Measurements from ENCODE around the gene SAP30L. TPM values are rescaled to one million over a fixed set of nuclear protein-coding genes. Genes with fewer than 3 reads are reported as not detected.

Gene SAP30L
- total RNA-seq, 1 donor from 2014 or later, result 43.2 TPM

DNA sequence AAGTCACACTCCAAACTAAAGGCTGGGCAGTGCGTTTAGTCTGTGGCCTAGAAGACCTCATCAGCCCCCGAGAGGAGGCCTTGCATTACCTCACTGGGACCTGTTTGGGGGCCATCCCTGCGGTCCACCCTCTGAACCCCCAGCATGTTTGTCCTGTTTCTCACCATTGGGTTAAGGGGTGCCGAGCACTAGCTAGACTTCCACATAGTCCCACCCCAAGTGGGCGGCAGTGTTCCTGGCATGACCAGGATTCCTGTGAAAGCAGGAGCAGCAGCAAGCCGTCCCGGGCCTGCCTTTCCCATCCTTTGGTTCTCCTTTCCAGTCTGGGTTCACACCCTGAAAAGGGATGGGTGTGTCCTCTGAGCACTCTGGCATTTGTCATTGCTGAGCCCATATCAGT is 26.6 kb upstream of the SAP30L start:
- TF ChIP-seq, protein P1, sequence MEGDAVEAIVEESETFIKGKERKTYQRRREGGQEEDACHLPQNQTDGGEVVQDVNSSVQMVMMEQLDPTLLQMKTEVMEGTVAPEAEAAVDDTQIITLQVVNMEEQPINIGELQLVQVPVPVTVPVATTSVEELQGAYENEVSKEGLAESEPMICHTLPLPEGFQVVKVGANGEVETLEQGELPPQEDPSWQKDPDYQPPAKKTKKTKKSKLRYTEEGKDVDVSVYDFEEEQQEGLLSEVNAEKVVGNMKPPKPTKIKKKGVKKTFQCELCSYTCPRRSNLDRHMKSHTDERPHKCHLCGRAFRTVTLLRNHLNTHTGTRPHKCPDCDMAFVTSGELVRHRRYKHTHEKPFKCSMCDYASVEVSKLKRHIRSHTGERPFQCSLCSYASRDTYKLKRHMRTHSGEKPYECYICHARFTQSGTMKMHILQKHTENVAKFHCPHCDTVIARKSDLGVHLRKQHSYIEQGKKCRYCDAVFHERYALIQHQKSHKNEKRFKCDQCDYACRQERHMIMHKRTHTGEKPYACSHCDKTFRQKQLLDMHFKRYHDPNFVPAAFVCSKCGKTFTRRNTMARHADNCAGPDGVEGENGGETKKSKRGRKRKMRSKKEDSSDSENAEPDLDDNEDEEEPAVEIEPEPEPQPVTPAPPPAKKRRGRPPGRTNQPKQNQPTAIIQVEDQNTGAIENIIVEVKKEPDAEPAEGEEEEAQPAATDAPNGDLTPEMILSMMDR (IDR thresholded peaks at IDR 0.05), result no peak
- H3K36me3 ChIP-seq, result peaks cover 38% of the 10 kb centered on the region

DNA sequence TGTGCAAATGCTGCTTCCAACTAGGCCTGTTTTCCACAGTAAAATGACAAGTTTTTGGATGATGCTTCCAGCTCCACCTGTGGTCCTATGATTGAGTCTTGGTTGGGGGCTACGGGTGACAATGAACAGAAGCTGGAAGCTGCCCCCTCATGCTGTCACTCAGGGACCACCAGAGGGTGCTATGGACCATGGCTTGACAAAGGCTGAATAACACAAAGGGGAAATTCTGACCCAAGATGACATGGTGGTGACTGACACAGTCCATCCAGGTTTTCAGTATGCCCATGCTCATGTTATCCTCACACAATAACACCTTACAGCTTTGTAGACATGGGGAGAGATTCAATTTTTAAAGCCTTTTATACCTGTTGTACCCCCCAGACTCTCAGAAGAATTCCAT is 23.9 kb upstream of the SAP30L start:
- intact Hi-C loops (cut with DNase I), result no loop called here
- no peaks in the 10 kb centered on the region for H3K4me1 ChIP-seq
- no peak overlapping the region for H3K27ac ChIP-seq
- ATAC-seq, result peak; percentile 47
- peaks cover 21% of the 10 kb centered on the region for H3K36me3 ChIP-seq
- H3K4me3 ChIP-seq, result no peak overlapping the region
- H3K27me3 ChIP-seq, result no peaks in the 10 kb centered on the region
- no peak for DNase-seq
- no peaks in the 10 kb centered on the region for H3K9me3 ChIP-seq
- TF ChIP-seq, protein P1 (IDR thresholded peaks at IDR 0.05), result peak; percentile 36

More for the DNA sequence above, 26.6 kb upstream of the SAP30L start:
- Histone ChIP-seq H3K27me3 (no peaks in the 10 kb centered on the region), H3K4me3 (no peak overlapping the region), H3K27ac (no peak overlapping the region), H3K4me1 (no peaks in the 10 kb centered on the region), H3K9me3 (no peaks in the 10 kb centered on the region)
- intact Hi-C loops (cut with DNase I), result no loop called here
- ATAC-seq (peak; percentile 23), DNase-seq (no peak)

DNA sequence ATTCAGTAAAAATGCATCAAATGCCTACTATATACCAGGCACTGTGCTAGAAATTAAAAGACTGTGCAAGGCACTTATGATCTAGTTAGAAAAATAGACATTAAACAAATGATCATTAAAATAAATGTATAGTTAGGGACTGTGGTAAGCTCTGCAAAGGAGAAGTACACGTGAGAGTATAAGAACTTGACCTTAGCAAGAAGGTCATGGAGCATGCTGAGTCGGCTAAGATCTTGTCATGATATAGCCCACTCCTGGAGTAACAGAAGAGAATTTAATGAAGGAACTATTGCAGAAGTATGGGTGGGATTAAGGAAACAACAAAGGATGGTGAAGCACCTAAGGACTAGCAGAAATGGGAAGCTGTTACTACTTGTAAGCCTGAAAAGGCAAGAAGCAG is 23.5 kb upstream of the SAP30L start:
- no peak overlapping the region for H3K27ac ChIP-seq
- no peak for DNase-seq
- no peaks in the 10 kb centered on the region for H3K27me3 ChIP-seq
- no peaks in the 10 kb centered on the region for H3K9me3 ChIP-seq
- intact Hi-C loops (cut with DNase I), result no loop called here
- TF ChIP-seq, protein P1 (IDR thresholded peaks at IDR 0.05), result no peak
- no peak for ATAC-seq
- peaks cover 17% of the 10 kb centered on the region for H3K36me3 ChIP-seq
- no peak overlapping the region for H3K4me3 ChIP-seq
- H3K4me1 ChIP-seq, result no peaks in the 10 kb centered on the region

DNA sequence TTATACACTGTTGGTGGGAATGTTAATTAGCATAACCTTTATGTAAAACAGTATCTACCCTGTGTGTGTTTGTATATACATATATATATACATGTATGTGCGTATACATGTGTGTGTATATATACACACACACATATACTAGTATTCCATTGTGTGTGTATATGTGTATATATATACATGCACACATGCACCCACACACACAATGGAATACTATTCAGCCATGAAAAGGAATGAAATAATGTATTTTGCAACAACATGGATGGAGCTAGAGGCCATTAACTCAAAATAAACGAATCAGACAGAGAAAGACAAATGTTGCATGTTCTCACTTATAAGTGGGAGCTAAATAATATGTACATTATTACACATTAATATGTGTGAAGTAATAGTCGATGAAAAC is 17.6 kb upstream of the SAP30L start:
- no peaks in the 10 kb centered on the region for H3K36me3 ChIP-seq
- H3K27me3 ChIP-seq, result no peaks in the 10 kb centered on the region
- TF ChIP-seq, protein P1 (IDR thresholded peaks at IDR 0.05), result no peak
- no peak overlapping the region for H3K4me3 ChIP-seq
- H3K9me3 ChIP-seq, result no peaks in the 10 kb centered on the region
- DNase-seq (no peak), ATAC-seq (no peak)
- H3K27ac ChIP-seq, result no peak overlapping the region
- H3K4me1 ChIP-seq, result no peaks in the 10 kb centered on the region
- intact Hi-C loops (cut with DNase I), result no loop called here

DNA sequence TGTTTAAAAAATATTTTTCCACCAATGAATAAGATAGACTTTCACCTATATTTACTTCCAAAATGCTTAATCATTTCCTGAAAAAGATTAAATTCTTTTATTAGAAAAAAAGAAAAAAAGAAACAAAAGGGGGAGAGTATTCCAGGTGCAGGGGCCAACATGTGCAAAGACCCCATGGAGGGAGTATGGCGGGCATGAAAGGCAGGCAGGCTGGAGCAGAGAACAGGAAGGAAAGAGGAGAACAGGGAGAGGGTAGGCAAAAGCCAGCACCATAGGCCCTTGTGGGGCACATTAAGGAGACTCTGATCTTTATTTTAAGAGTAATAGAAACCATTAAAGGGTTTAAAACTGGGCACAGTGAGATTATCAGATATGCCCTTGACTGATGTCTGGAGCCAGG is 16.5 kb upstream of the SAP30L start:
- no peaks in the 10 kb centered on the region for H3K36me3 ChIP-seq
- DNase-seq (no peak), ATAC-seq (no peak)
- no peaks in the 10 kb centered on the region for H3K9me3 ChIP-seq
- TF ChIP-seq, protein P1 (IDR thresholded peaks at IDR 0.05), result no peak
- H3K4me1 ChIP-seq, result no peaks in the 10 kb centered on the region
- H3K27me3 ChIP-seq, result no peaks in the 10 kb centered on the region
- no peak overlapping the region for H3K4me3 ChIP-seq
- H3K27ac ChIP-seq, result no peak overlapping the region
- intact Hi-C loops (cut with DNase I), result no loop called here

DNA sequence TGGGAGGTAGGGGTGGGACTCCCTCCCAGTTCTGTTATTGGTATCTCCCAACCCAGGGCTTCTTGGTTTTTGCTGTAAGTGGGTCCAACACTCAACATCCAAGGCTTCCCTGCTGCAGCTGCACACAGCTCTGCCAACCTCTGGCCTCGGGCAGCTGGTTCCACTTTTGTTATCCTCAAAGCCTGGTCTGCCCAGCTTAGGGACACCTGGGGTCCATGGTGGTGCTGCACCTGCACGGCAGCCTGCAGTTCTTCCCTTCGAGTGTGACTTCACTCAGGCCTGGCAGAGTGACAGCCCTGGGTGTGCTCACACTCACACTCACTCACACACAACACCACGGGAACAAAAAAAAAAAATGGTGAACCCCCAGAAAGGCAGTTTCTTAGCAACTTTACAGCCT is 15.3 kb upstream of the SAP30L start:
- Histone ChIP-seq H3K27ac (no peak overlapping the region), H3K27me3 (no peaks in the 10 kb centered on the region), H3K9me3 (no peaks in the 10 kb centered on the region), H3K4me3 (no peak overlapping the region), H3K36me3 (no peaks in the 10 kb centered on the region), H3K4me1 (no peaks in the 10 kb centered on the region)
- no peak for ATAC-seq
- DNase-seq, result no peak
- TF ChIP-seq, protein P1 (IDR thresholded peaks at IDR 0.05), result no peak
- intact Hi-C loops (cut with DNase I), result no loop called here

Data from upper lobe of right lung (tissue), 1 donor.